GM19043 (cell line): Measurements from ENCODE around the gene TOR2A.
"Not testable (repeated sequence)": the region's sequence is repeated elsewhere in the genome, so short reads cannot be mapped to it uniquely, and the experiment has no call there.

Experiments
- ATAC-seq: cut with Tn5 transposase; IDR thresholded peaks from one replicate; pipeline ENCODE4 v1.9.1; 2021; ENCODE audit warnings: low read depth; ENCODE audit not compliant: unreplicated experiment

Gene TOR2A

GRCh38 chr9:127769929-127770582 lies 35.0 kb upstream of the TOR2A start:
- ATAC-seq = no peak

GRCh38 chr9:127769101-127769500 lies 34.0 kb upstream of the TOR2A start:
- no peak for ATAC-seq

- ATAC-seq = no peak
Measured at GRCh38 chr9:127768698-127769097, 33.6 kb upstream of the TOR2A start.

- no peak for ATAC-seq
Measured at GRCh38 chr9:127767909-127768331, 32.8 kb upstream of the TOR2A start.

DNA sequence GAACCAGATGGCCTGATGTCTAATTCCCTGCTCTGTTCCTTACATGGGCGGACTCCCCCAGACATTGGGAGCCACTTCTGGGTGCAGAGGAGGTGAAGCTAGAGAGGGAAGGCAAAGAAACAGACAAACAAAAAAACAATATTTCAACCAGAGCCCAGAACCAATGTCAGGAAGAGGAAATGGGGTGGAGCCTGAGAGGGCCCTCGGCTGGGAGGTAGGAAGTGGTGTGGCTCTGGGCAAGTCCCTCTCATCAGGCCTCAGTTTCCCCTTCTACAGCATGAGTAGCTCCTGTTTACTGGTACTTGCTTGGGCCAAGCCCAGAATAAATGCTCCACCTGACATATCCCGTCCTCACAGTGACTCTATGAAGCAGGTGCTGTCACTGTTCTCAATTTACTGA lies 32.3 kb upstream of the TOR2A start:
- no peak for ATAC-seq

GRCh38 chr9:127765418-127765817 lies 30.3 kb upstream of the TOR2A start:
- ATAC-seq = no peak

DNA sequence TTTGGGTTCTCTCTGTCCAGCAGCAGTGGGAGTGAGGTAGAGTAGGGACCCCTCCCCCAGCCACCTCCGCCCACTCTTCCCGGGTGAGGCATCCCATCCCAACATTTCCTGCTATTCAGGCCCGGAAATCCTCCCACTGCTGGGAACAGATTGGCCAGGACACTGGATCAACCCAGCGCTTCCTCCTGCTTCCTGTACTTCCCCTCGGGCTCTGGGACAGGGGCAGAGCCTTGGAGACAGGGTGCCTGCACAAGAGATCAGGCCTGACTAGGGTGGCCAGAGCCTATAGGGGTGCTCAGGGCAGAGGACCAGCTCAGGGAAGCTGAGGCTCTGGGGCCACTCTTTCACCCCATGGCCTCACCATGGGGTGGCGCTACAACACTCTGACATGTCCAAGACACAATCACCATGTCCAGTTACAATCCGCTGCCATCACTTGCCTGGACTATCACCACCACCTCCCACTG lies 28.9 kb upstream of the TOR2A start:
- no peak for ATAC-seq

- ATAC-seq = no peak
Measured at GRCh38 chr9:127762111-127762676, 27.1 kb upstream of the TOR2A start.

DNA sequence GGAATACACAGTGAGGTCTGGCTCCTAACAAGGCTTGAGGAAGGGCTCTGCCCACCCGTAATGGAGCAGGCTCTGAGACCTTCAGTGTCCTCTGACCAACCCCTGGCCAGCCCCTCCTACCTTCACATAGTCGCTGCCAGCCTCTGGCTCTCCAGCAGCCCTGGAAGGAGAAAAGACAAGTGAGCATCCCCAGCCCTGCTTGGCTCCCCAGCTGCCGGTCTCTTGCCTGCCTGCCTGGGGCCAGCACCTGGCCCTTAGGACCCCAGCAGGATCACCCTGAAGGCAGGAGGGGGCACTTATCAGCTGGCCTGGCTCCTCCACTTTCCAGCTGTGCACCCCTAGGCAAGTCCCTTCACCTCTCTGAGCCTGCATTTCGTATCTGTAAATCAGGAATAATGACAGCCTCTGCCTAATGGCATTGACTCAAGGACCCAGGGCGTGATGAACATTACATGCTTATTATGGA lies 26.4 kb upstream of the TOR2A start:
- ATAC-seq = no peak

DNA sequence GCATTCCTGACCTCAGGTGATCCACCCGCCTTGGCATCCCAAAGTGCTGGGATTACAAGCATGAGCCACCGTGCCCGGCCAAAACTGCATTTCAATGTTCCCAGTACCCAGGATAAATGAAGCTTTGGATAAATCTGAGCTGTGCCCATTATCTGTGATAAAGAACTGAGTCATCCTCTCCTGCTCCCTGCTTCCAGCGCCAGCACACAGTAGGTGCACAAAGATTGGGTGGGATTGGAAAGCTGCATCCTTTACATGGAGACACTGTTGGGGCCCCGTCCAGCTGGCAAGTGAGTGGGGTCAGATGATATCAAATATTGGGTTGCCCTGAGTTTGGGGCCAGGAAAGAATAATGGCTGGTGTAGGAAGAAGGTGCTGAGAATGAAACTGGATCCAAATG lies 26.0 kb upstream of the TOR2A start:
- ATAC-seq = no peak

DNA sequence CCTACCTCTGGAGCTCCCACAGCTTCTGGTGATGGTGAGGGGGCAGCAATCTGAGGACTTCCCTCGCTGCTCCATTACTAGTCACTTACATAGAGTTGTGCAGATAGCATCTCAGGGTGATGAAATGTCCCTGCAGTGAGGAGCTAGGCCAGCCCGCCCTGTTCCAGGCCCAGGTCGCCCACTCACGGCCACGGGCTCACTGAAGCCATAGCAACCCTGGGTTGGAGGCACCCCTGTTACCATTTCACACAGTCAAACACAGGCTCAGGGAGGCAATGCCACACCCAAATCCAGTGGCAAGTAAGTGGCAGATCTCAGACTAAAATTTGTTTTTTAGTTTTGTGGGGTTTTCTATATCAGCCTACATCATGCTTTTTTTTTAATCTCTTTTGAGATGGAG lies 23.7 kb upstream of the TOR2A start:
- ATAC-seq = no peak

- ATAC-seq = not testable (repeated sequence)
Measured at GRCh38 chr9:127756776-127757175, 21.7 kb upstream of the TOR2A start.

DNA sequence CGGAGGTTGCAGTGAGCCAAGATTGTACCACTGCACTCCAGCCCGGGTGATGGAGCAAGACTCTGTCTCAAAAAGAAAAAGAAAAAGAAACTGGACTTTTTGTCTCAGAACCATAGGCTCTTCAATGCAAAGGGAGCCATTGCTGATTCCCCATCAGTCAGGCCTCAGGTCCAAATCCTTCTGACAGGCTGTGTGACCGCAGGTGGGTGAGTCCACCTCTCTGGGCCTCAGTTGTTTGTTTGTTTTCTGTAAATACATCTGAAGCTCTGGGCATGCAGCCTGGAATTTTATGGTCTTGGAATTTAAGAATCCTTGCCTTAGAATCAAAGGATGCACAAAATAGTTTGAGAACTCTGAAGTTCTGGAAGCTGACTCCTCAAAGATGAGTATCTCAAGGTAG lies 21.1 kb upstream of the TOR2A start:
- no peak for ATAC-seq

GRCh38 chr9:127755061-127756060 lies 20.3 kb upstream of the TOR2A start:
- no peak for ATAC-seq

GRCh38 chr9:127754099-127755060 lies 19.3 kb upstream of the TOR2A start:
- no peak for ATAC-seq

DNA sequence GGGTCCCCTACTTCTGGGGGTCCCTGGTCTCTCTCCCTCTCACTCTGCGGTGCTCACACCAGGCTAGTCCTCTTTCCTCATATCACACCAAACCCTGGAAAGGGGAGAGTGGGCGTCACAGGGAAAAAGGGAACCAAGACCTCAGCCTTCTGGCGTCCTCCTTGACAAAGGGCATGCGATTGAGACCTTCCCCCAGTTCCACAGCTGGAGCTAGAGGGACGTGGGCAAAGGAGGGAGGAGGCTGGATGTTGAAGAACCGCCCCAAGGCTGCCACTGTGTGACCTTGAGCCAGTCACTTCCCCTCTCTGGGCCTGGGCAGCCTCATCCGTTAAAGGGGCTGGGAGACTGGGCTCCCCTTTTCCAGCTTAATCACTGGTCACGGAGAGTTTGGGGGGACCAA lies 18.5 kb upstream of the TOR2A start:
- no peak for ATAC-seq

DNA sequence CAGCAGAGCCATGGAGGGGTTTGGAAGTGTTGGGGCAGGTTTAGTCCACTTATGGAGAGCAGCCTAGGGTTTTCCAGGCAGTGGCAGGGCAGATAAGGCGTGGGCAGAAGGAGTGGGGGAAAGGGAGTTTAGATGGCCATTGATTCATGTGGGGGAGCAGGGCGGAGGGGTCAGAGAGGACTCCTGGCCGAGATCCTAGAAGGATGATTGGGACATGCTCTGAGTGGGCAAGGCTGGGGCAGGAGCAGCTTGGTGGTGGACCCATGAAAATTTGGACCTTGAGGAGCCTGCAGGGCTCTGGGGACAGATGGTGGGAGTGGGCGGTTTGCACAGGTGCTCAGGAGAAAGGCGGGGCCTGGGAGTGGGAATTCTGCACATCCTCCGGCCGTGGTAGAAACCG lies 18.1 kb upstream of the TOR2A start:
- ATAC-seq = no peak

- ATAC-seq = no peak
Measured at GRCh38 chr9:127751269-127752054, 16.4 kb upstream of the TOR2A start.

- ATAC-seq = no peak
Measured at GRCh38 chr9:127749090-127749787, 14.1 kb upstream of the TOR2A start.
